ENCODE measurements around the gene S100A11. TPM values are rescaled to one million over a fixed set of nuclear protein-coding genes. Genes with fewer than 3 reads are reported as not detected.

S100A11 gene
- total RNA-seq, 1 donor from 2014 or later: 450 TPM

DNA sequence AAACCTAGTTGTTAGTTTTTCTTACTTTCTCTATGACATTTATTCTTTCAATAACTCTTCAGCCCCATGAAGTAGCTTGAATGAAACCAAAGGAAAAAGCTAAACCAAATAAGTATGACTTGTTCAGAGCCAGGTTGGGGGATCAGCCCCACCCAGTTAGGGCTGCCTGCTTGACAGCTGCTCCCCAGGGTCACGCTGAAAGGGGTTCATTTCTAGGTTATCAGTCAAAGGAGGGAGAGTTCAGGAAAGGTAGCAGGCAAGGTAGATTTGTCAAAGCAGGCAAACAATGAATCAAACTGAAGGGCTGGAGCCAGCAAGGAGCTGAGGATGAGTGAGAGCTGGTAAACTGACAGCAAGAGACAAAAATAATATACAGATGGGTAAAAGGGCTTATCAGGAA lies 3.1 kb upstream of the S100A11 start:
- intact Hi-C loops (cut with micrococcal nuclease): no loop called here

- intact Hi-C loops (cut with micrococcal nuclease): no loop called here
Observed at GRCh38 chr1:152039461-152039860, 2.7 kb upstream of the S100A11 start.

DNA sequence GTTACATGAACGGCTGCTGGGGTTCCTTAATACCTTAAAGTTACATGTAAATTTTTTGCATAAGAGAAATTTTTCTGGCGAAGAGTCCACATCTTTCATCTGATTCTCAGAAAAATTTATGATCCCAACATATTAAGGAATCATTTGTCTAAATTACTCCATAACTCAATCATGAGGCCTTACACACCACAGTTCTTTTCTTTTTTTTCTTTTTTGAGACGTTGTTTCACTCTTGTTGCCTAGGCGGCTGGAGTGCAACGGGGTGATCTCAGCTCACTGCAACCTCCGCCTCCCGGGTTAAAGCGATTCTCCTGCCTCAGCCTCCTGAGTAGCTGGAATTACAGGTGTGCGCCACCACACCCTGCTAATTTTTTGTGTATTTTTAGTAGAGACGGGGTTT lies 2.1 kb upstream of the S100A11 start:
- intact Hi-C loops (cut with micrococcal nuclease): no loop called here

- intact Hi-C loops (cut with micrococcal nuclease): loop anchor here (1.0 to 2.0 kb wide), 3 partner anchors 13 to 126 kb away; partner anchors contain the start of gene THEM4
Observed at GRCh38 chr1:152035539-152036266, 1.1 kb downstream of the S100A11 start.

- intact Hi-C loops (cut with micrococcal nuclease): loop anchor here (1.0 to 2.0 kb wide), 5 partner anchors 13 to 126 kb away; partner anchors contain the start of gene THEM4
Observed at GRCh38 chr1:152034654-152035538, 1.9 kb downstream of the S100A11 start.

DNA sequence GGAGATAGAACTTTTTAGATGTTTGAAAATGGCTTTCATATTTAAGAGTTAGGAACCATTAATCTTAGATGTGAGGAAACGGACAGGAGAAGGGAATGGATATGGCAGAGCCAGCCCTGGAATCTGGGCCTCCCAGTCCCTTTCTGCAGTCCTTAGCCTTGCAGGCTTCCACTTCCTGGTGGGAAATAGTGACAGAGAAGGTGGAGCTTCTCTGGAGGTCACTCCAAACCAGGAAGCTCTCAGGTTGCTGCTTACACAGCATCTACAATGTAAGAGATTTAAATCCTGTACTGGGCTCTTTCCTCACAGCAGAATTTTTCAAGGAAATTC lies 2.5 kb downstream of the S100A11 start:
- intact Hi-C loops (cut with micrococcal nuclease): loop anchor here (1.0 to 2.0 kb wide), 3 partner anchors 39 to 100 kb away; no protein-coding TSS in a partner anchor

DNA sequence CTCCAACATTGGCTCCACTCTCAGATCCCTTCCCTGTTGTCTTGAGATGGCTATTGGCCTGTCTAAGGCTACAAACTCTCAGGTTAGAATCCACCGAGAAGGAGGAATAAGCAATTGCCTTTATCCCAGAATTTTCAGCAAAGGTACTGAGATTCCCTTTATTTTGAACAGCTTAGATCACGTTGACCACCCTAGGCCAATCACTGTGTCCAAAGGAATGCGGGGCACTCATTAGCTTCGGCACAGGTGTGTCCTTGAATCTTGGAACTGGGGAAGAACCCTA lies 6.9 kb downstream of the S100A11 start:
- intact Hi-C loops (cut with micrococcal nuclease): no loop called here

DNA sequence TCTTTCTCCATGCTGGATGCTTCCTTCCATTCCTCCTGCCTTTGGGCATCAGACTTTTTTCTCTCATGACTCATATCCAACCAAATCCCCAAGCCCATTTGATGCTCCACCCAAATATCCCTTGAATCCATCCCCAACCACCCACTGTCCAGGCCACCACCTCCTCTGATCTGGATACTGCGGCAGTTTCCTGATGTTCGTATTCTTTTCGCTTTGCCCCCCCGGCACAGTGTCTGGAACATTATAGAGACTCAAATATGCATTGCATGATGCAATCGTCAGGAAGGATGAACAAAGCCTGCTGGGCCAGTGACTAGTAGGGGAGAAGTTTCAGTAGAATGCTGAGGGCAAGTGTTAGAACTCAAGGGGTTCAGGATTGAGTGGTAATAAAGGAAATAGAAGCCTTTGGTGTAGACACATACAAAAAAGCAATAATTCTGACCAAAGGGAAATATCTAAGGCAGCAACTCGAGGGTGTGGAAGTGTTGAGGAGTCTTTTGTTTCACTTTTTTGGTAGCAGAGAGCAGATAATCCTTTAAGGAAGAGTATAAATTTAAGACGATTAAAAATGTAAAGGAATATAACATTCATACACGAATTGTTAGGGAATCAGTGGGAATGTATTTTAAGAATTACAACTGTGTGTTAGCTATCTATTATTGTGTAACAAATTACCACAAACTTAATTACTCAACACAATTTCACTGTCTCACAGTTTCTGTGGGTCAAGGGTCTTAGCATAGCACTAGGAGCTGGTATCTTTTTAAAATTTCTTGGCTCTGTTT lies 7.5 kb downstream of the S100A11 start:
- intact Hi-C loops (cut with micrococcal nuclease): no loop called here

DNA sequence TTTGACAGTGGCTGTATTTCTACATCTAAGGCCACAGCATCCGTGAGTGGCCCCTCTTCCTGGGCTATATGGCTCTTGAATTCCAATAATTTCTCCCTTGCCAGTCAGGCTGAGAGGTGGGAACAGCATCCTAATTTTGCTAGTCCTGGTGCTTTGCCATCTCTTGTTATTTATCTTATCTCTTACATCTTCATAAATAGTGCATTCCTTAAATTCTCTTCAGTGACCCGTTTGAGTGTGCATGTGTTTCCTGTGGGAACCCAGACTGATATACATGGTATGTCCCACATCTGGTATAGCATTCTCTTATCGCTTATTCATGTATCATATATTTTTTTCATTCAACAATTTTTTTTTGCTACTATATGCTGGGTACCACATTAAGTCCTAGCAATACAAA lies 9.9 kb downstream of the S100A11 start:
- intact Hi-C loops (cut with micrococcal nuclease): no loop called here

DNA sequence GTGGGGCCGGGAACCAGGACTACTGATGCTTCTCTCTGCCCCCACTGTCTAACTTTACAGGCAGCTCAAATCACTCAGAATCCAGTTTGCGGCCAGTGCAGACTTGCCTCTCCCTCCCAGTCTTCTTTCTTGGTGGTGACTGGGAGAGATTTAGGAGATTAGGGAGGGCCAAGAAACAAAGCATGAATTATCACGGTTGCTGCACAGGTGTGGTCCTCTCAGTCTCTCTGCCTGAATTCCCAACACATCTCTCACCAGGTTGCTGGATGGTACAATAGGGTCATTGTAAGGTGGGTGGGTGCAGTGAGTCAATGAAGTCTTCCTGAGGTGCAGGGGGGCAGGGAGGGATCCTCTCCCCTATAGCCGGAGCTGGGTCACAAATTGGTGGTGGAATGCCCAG lies 12.6 kb downstream of the S100A11 start:
- intact Hi-C loops (cut with micrococcal nuclease): no loop called here

- intact Hi-C loops (cut with micrococcal nuclease): no loop called here
Observed at GRCh38 chr1:152023221-152023620, 13.6 kb downstream of the S100A11 start.

- intact Hi-C loops (cut with micrococcal nuclease): no loop called here
Observed at GRCh38 chr1:152022474-152022873, 14.3 kb downstream of the S100A11 start.

- intact Hi-C loops (cut with micrococcal nuclease): no loop called here
Observed at GRCh38 chr1:152021569-152021968, 15.2 kb downstream of the S100A11 start.

- intact Hi-C loops (cut with micrococcal nuclease): no loop called here
Observed at GRCh38 chr1:152020849-152021248, 16.0 kb downstream of the S100A11 start.

GRCh38 chr1:152018537-152018936 lies 18.3 kb downstream of the S100A11 start:
- intact Hi-C loops (cut with micrococcal nuclease): no loop called here

DNA sequence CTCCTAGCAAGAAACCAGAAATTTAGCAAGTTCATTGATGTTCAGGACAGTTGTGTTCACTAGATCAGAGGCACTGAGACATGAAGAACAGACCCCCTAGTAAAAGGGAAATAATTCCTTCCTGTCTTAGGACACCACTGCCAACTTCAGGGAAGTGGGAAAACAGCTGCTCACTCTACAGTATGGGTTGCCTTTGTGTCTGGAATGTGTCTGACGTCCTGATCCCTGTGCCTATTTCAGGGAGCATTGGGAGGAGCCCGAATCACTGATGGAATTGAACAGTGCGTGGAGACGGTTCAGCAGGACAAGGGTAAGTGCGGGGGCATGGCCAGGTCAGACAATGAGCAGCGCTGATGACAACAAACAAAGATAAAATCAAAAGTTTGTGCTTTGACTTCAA lies 21.0 kb downstream of the S100A11 start:
- intact Hi-C loops (cut with micrococcal nuclease): no loop called here

GRCh38 chr1:152014943-152015342 lies 21.9 kb downstream of the S100A11 start:
- intact Hi-C loops (cut with micrococcal nuclease): no loop called here

- intact Hi-C loops (cut with micrococcal nuclease): loop anchor here (1.0 kb wide), 3 partner anchors 45 to 124 kb away; no protein-coding TSS in a partner anchor
Observed at GRCh38 chr1:152013664-152014237, 23.1 kb downstream of the S100A11 start.

DNA sequence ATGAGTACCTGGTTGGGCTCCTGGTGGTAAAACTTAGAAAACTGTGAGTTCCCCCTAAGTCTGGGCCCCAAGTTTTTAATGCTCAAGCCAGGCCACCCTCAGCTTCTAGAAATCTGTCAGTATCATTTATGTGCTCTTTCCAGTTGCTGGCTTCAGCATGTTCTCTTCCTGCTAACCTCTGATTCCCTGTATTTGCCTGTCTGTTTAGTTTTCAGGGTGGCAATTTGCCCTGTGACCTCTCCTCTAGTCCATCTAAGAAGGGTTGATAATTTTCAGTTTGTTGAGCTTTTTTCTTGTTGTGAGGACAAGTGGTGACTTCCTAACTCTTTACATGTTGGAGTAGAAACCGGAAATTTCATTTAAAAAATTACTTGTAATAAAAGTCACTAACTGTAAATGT lies 27.1 kb downstream of the S100A11 start:
- intact Hi-C loops (cut with micrococcal nuclease): no loop called here

- intact Hi-C loops (cut with micrococcal nuclease): no loop called here
Observed at GRCh38 chr1:152007047-152007446, 29.8 kb downstream of the S100A11 start.

GRCh38 chr1:152005360-152005912 lies 31.4 kb downstream of the S100A11 start:
- intact Hi-C loops (cut with micrococcal nuclease): no loop called here

Data from T-helper 1 cell treated with Interleukin-12 subunit alpha and Interleukin-12 subunit beta and Interleukin-4 antibody, amounts not matched to agents 30 ng/mL and 1 ng/mL, for 36 hours (primary cell).